Measurements from ENCODE around the gene COL26A1. TPM values are rescaled to one million over a fixed set of nuclear protein-coding genes. Genes with fewer than 3 reads are reported as not detected.

Gene COL26A1
- total RNA-seq, 4 donors from 2014 or later: 0.20 to 0.30 (median 0.21) TPM; not detected in 1

DNA sequence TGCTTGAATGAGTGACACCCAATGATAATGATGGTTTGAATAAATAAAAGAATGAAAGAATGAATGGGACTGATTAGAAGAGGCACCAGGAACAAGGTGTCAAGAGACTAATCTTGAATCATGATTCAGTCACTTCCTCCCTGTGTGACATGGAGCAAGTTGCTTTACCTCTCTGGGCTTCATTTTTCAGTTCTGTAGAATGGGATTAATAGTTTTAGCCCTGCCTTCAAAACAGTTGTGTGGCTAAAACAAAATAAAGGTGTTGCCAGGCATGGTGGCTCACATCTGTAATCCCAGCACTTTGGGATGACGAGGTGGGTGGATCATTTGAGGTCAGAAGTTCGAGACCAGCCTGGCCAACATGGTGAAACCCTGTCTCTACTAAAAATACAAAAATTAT is 228.8 kb downstream of the COL26A1 start:
- H3K4me3 ChIP-seq: no peak overlapping the region
- H3K4me1 ChIP-seq: no peaks in the 10 kb centered on the region
- H3K27me3 ChIP-seq: no peaks in the 10 kb centered on the region
- DNase-seq (ENCODE audit: low spot score in 2 of 2): no peak
- TF ChIP-seq POLR2A (IDR thresholded peaks at IDR 0.05) (no peak), EP300 (IDR thresholded peaks at IDR 0.05) (no peak)
- TF ChIP-seq, protein P1, sequence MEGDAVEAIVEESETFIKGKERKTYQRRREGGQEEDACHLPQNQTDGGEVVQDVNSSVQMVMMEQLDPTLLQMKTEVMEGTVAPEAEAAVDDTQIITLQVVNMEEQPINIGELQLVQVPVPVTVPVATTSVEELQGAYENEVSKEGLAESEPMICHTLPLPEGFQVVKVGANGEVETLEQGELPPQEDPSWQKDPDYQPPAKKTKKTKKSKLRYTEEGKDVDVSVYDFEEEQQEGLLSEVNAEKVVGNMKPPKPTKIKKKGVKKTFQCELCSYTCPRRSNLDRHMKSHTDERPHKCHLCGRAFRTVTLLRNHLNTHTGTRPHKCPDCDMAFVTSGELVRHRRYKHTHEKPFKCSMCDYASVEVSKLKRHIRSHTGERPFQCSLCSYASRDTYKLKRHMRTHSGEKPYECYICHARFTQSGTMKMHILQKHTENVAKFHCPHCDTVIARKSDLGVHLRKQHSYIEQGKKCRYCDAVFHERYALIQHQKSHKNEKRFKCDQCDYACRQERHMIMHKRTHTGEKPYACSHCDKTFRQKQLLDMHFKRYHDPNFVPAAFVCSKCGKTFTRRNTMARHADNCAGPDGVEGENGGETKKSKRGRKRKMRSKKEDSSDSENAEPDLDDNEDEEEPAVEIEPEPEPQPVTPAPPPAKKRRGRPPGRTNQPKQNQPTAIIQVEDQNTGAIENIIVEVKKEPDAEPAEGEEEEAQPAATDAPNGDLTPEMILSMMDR (IDR thresholded peaks at IDR 0.05): no peak
- 94 to 97% methylated on average over 2 of the region's 2 CpGs for WGBS, 2 donors
- no peaks in the 10 kb centered on the region for H3K9me3 ChIP-seq
- H3K36me3 ChIP-seq: no peaks in the 10 kb centered on the region
- no peak overlapping the region for H3K27ac ChIP-seq

- Histone ChIP-seq H3K4me1 (no peaks in the 10 kb centered on the region), H3K27me3 (no peaks in the 10 kb centered on the region), H3K9me3 (no peaks in the 10 kb centered on the region), H3K4me3 (no peak overlapping the region), H3K27ac (no peak overlapping the region), H3K36me3 (no peaks in the 10 kb centered on the region)
- no peak for DNase-seq (ENCODE audit: low spot score in 2 of 2)
- TF ChIP-seq POLR2A (IDR thresholded peaks at IDR 0.05) (no peak), EP300 (IDR thresholded peaks at IDR 0.05) (no peak)
- TF ChIP-seq, protein P1 (IDR thresholded peaks at IDR 0.05): no peak
- WGBS, 2 donors: 70 to 81% methylated on average over 6 of the region's 6 CpGs
Observed at GRCh38 chr7:101593556-101593955, 230.9 kb downstream of the COL26A1 start.

DNA sequence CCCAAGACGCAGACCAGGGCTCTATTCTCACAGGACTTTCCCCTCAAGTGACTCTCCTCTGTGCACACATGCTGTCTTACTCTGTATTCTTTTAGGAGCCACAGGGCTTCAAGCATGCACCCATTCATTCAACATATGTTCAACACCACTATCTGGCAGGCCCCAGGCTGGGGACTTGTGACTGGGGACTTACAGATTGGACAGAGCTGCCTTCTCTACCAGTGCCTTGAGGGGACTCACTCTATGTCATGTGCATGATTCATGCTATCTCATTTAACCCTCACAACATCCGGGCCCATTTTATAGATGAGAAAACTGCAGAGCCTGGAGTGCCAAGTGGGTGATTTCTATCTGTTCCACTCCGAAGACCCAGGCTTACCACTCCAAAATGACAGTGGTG is 232.1 kb downstream of the COL26A1 start:
- H3K4me1 ChIP-seq: peaks cover 0 to 7% (median 0%) of the 10 kb centered on the region in 4 donors
- no peaks in the 10 kb centered on the region for H3K36me3 ChIP-seq
- H3K4me3 ChIP-seq: no peak overlapping the region
- WGBS, 2 donors: 90 to 96% methylated on average over 3 of the region's 3 CpGs
- TF ChIP-seq, protein P1 (IDR thresholded peaks at IDR 0.05): no peak
- TF ChIP-seq POLR2A (IDR thresholded peaks at IDR 0.05): no peak
- TF ChIP-seq EP300 (IDR thresholded peaks at IDR 0.05): no peak
- no peaks in the 10 kb centered on the region for H3K27me3 ChIP-seq
- H3K27ac ChIP-seq: no peak overlapping the region
- no peaks in the 10 kb centered on the region for H3K9me3 ChIP-seq
- DNase-seq (ENCODE audit: low spot score in 2 of 2): no peak

- no peak overlapping the region for H3K4me3 ChIP-seq
- H3K27ac ChIP-seq: no peak overlapping the region
- H3K4me1 ChIP-seq: peaks cover 0 to 7% (median 0%) of the 10 kb centered on the region in 4 donors
- WGBS, 2 donors: 93 to 95% methylated on average over 1 of the region's 1 CpG
- no peak for DNase-seq (ENCODE audit: low spot score in 2 of 2)
- TF ChIP-seq EP300 (IDR thresholded peaks at IDR 0.05): no peak
- TF ChIP-seq POLR2A (IDR thresholded peaks at IDR 0.05): no peak
- TF ChIP-seq, protein P1 (IDR thresholded peaks at IDR 0.05): no peak
- no peaks in the 10 kb centered on the region for H3K27me3 ChIP-seq
- H3K36me3 ChIP-seq: no peaks in the 10 kb centered on the region
- no peaks in the 10 kb centered on the region for H3K9me3 ChIP-seq
Observed at GRCh38 chr7:101595246-101595645, 232.6 kb downstream of the COL26A1 start.

GRCh38 chr7:101595766-101596537 is 233.3 kb downstream of the COL26A1 start:
- DNase-seq (ENCODE audit: low spot score in 2 of 2): no peak
- TF ChIP-seq, protein P1 (IDR thresholded peaks at IDR 0.05): no peak
- TF ChIP-seq POLR2A (IDR thresholded peaks at IDR 0.05): no peak
- TF ChIP-seq EP300 (IDR thresholded peaks at IDR 0.05): no peak
- WGBS, 2 donors: 80 to 92% methylated on average over 4 of the region's 4 CpGs

More at GRCh38 chr7:101595766-101596537, 233.3 kb downstream of the COL26A1 start:
- H3K4me3 ChIP-seq: no peak overlapping the region
- no peaks in the 10 kb centered on the region for H3K27me3 ChIP-seq
- no peak overlapping the region for H3K27ac ChIP-seq
- H3K9me3 ChIP-seq: no peaks in the 10 kb centered on the region
- H3K36me3 ChIP-seq: no peaks in the 10 kb centered on the region
- H3K4me1 ChIP-seq: peaks cover 0 to 7% (median 0%) of the 10 kb centered on the region in 4 donors
